ENCODE results near the gene KCNJ1.

Gene KCNJ1

GRCh38 chr11:128901653-128902514 is 34.8 kb upstream of the KCNJ1 start:
- no peak for TF ChIP-seq CTCF (IDR thresholded peaks at IDR 0.05; ENCODE audit: low read depth, low read length, missing control alignments)
- no peak overlapping the region for H3K4me3 ChIP-seq (ENCODE audit: low read depth, low read length)
- no peak for DNase-seq (ENCODE audit: low read depth)

GRCh38 chr11:128900468-128900867 is 33.4 kb upstream of the KCNJ1 start:
- H3K4me3 ChIP-seq (ENCODE audit: low read depth, low read length), result no peak overlapping the region
- no peak for TF ChIP-seq CTCF (IDR thresholded peaks at IDR 0.05; ENCODE audit: low read depth, low read length, missing control alignments)
- no peak for DNase-seq (ENCODE audit: low read depth)

- no peak overlapping the region for H3K4me3 ChIP-seq (ENCODE audit: low read depth, low read length)
- no peak for DNase-seq (ENCODE audit: low read depth)
- TF ChIP-seq CTCF (IDR thresholded peaks at IDR 0.05; ENCODE audit: low read depth, low read length, missing control alignments), result no peak
Measured at GRCh38 chr11:128898580-128899344, 31.7 kb upstream of the KCNJ1 start.

GRCh38 chr11:128897826-128898225 is 30.7 kb upstream of the KCNJ1 start:
- TF ChIP-seq CTCF (IDR thresholded peaks at IDR 0.05; ENCODE audit: low read depth, low read length, missing control alignments), result no peak
- H3K4me3 ChIP-seq (ENCODE audit: low read depth, low read length), result no peak overlapping the region
- DNase-seq (ENCODE audit: low read depth), result no peak

- TF ChIP-seq CTCF (IDR thresholded peaks at IDR 0.05; ENCODE audit: low read depth, low read length, missing control alignments), result no peak
- H3K4me3 ChIP-seq (ENCODE audit: low read depth, low read length), result no peak overlapping the region
- DNase-seq (ENCODE audit: low read depth), result no peak
Measured at GRCh38 chr11:128896356-128896755, 29.3 kb upstream of the KCNJ1 start.

GRCh38 chr11:128895526-128895925 is 28.4 kb upstream of the KCNJ1 start:
- no peak for TF ChIP-seq CTCF (IDR thresholded peaks at IDR 0.05; ENCODE audit: low read depth, low read length, missing control alignments)
- no peak overlapping the region for H3K4me3 ChIP-seq (ENCODE audit: low read depth, low read length)
- DNase-seq (ENCODE audit: low read depth), result no peak
